Tibial nerve (tissue), 3 donors: ENCODE measurements around the gene IGFALS.

Source experiments
- POLR2A ChIP-seq, 2 donors: fragments of 450-650 bp; IDR thresholded peaks; one replicate each; pipeline ENCODE4 v1.6.1; 2017; ENCODE audit warnings: antibody characterized with exemption in 2 of 2, mild to moderate bottlenecking in 2 of 2, moderate library complexity in 2 of 2
- TF ChIP-seq, protein P1 (sequence below), 5 experiments: fragments of 200-600 bp in 3 of 5; fragments of 450-650 bp in 2 of 5; sonication (generic) in 3 of 5; IDR thresholded peaks; one replicate each; pipeline ENCODE4 v1.5.1; 2016 to 2019; ENCODE audit warnings: antibody characterized with exemption in 5 of 5, mild to moderate bottlenecking in 3 of 5, moderate library complexity in 2 of 5

DNA sequence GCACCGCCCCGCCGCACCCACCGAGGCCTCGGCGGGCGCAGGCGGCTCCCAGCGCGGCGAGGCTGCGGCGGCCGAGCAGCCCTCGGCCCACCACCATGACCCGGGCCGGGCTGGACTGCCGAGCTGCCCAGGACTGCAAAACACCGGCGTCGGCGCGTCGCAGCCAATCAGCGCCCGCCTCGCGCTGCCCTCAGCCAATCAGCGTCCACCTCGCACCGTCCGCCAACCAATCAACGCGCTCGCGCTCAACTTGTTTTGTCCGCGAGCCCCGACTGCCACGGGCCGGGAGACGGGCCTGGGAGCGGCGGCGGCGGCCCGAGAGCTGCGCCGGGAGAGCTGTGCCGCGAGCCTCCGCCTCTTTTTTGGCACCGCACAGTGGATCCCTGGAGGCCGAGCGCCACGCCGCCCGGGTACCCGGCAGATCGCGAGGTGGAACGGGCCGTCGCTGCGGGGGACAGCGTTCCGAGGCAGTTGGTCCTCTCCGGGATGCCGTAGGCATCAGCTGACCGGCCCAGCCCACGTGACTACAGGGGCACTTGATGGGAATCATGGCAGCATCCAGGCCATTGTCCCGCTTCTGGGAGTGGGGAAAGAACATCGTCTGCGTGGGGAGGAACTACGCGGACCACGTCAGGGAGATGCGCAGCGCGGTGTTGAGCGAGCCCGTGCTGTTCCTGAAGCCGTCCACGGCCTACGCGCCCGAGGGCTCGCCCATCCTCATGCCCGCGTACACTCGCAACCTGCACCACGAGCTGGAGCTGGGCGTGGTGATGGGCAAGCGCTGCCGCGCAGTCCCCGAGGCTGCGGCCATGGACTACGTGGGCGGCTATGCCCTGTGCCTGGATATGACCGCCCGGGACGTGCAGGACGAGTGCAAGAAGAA lies 33.4 kb upstream of the IGFALS start, which contains the start of the genes FAHD1 and HAGH:
- TF ChIP-seq, protein P1, sequence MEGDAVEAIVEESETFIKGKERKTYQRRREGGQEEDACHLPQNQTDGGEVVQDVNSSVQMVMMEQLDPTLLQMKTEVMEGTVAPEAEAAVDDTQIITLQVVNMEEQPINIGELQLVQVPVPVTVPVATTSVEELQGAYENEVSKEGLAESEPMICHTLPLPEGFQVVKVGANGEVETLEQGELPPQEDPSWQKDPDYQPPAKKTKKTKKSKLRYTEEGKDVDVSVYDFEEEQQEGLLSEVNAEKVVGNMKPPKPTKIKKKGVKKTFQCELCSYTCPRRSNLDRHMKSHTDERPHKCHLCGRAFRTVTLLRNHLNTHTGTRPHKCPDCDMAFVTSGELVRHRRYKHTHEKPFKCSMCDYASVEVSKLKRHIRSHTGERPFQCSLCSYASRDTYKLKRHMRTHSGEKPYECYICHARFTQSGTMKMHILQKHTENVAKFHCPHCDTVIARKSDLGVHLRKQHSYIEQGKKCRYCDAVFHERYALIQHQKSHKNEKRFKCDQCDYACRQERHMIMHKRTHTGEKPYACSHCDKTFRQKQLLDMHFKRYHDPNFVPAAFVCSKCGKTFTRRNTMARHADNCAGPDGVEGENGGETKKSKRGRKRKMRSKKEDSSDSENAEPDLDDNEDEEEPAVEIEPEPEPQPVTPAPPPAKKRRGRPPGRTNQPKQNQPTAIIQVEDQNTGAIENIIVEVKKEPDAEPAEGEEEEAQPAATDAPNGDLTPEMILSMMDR (IDR thresholded peaks at IDR 0.05) = peak in 2 of 5 experiments; percentile 23 to 72
- peak in 1 of 2 donors; percentile 16 for TF ChIP-seq POLR2A (IDR thresholded peaks at IDR 0.05)
